GM18520 (cell line): ENCODE data around the gene SMYD3.

Experiments used
- ATAC-seq: cut with Tn5 transposase; IDR thresholded peaks from one replicate; pipeline ENCODE4 v1.9.1; 2021; ENCODE audit not compliant: unreplicated experiment

SMYD3 gene

DNA sequence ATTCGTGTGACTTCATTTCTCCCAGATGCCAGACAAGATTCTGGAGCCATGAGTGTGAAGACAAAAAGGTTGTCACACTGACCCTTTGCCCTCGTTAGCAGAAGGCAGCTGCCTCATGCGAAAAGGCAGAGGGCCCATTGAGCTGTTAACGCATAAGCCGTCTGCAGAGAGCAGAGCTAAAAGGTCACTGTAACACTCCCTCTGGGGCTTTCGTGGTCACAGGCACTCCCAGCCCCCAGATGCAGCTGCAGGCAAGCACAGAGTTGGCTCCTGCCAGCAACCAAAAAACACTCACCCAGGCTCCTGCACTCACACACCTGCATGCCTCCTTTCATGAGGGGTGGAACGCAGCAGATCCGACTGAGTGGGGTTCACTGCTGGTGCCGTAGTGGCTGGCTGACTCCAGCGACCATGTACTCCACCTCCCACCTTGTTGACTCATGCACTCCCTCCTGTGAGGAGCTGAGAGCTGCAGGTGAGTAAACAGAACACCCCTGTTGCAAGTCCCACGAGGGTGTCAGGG, 287.5 kb downstream of the SMYD3 start:
- ATAC-seq = no peak

DNA sequence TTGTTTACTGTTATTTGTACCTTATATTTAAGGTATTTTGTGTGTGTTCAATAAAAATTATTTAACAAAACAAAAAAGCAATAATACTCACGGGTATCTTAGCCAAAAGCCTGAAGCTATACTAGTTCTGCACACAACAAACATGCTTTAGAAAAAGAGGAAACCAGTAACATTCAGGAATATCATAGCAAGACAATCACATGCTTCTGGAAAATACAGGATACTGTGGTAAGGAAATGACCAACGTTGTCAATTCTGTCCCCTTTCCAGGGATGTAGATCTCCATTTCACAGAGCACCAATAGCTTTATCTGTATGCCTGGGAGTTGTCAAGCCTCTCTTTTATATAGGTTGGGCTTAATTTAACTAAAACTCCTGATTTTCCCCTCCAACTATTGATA, 288.4 kb downstream of the SMYD3 start:
- ATAC-seq = no peak

GRCh38 chr1:246216906-246217305, 290.2 kb downstream of the SMYD3 start:
- ATAC-seq = no peak

GRCh38 chr1:246215510-246215903, 291.6 kb downstream of the SMYD3 start:
- no peak for ATAC-seq

- peak; percentile 93 for ATAC-seq
Observed at GRCh38 chr1:246214708-246215509, 292.2 kb downstream of the SMYD3 start.

DNA sequence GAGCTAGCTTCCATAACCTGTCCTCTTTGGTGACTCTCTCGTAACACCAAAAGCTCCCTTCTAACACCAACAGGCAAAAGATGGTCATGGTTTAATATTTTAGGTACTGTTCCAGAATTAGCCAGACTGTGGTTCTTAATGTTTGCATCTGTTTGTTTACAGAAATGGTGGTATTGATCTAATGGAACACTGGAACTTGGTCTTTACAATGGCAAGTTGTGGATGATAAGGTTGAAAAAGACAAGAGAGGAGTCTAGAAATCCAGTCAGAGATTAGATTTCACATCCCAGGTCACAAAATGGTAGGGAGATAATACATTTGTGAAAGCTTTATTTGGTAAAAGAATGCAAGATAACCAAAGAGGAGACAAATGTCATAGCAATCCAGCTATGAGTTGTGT, 293.1 kb downstream of the SMYD3 start:
- no peak for ATAC-seq

- no peak for ATAC-seq
Observed at GRCh38 chr1:246213502-246213901, 293.6 kb downstream of the SMYD3 start.

DNA sequence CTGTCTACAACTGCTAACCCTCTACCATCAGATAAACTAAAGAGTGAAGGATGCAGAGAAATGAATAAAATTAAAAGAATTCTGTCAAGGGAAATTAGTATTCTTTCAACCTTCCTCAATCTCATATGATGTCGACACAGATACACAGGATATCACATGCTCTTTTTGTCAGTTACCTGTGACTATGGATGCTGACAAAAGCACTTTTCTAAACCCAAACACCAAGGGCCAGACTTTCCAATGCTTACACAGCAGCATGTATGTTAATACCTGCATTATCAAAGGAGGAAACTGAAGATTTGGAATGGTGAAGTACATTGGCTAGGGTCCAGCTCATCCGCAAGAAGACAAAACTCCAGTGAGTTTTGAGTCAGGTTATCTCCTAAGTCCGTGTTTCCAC, 294.0 kb downstream of the SMYD3 start:
- no peak for ATAC-seq

- no peak for ATAC-seq
Observed at GRCh38 chr1:246212013-246212412, 295.1 kb downstream of the SMYD3 start.

DNA sequence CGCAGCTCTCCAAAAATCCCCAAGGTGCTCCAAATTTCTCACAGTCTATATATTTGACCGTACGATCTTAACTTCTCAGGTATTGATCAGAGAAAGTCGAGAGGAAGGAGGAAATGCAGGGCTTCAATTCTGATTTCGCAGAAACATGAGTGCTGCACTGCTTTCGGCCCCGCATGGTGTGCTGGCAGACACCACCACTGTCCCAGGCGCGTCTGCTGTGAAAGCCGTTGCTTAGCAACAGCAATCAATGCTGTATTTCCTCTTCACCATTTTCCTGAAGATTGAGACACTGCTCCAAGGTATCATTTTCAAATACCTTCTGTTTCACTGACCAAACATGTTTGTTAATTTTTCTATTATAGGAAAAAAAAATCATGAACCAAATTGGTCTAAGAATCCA, 296.3 kb downstream of the SMYD3 start:
- ATAC-seq = no peak

- no peak for ATAC-seq
Observed at GRCh38 chr1:246208105-246208504, 299.0 kb downstream of the SMYD3 start.

DNA sequence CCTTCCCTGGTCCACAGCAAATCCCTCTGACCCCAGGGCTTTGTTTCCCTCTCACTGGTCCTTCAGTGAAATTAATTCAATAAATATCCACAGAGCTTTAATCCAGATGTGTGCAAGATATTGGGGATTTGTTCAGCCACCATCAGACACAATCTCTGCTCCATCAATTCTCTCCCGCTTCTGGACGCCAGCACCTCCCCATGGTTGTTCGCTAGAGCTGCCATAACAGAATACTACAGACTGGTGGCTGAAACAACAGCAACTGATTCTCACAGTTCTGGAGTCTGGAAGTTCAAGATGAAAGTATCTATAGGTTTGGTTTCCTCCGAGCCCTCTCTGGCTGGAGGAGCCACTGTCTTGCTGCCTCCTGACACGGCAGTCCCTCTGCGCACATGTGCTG, 303.9 kb downstream of the SMYD3 start:
- ATAC-seq = no peak

GRCh38 chr1:246200738-246201137, 306.3 kb downstream of the SMYD3 start:
- ATAC-seq = no peak

GRCh38 chr1:246200225-246200624, 306.9 kb downstream of the SMYD3 start:
- ATAC-seq = no peak

GRCh38 chr1:246199086-246199645, 307.9 kb downstream of the SMYD3 start:
- no peak for ATAC-seq

DNA sequence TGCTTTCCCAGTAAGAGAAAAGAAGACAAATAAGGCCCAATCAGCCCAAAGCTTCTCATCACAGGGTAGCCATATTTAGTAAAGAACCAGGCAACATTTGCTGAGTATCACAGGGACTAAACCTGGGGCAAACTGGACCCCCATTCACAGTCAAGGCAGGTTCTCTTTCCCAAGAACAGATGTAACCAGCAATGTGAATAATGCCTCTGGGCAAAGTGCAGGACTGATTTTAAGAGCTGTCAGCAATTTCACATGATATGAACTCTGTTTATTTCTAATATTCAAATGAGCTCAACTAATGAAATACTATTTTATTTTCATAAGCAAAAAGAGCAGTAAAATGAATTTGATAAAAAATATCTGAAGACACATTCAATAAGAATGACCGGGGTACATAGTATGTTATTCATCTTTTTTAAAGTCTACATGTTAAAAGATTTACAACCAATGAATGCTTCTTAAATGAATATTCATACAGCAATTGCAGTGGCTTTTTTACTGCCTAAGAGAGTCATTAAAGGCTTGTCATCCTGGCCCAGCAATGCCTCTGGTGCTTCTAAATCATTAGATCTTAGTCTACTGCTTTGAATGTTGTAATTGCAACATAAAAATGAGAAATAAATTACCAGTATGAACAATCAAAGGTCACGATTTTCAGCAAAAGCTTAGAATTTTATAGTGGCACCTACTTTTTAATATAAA, 308.8 kb downstream of the SMYD3 start:
- no peak for ATAC-seq

GRCh38 chr1:246197076-246197475, 310.0 kb downstream of the SMYD3 start:
- no peak for ATAC-seq

GRCh38 chr1:246195296-246195695, 311.8 kb downstream of the SMYD3 start:
- no peak for ATAC-seq

DNA sequence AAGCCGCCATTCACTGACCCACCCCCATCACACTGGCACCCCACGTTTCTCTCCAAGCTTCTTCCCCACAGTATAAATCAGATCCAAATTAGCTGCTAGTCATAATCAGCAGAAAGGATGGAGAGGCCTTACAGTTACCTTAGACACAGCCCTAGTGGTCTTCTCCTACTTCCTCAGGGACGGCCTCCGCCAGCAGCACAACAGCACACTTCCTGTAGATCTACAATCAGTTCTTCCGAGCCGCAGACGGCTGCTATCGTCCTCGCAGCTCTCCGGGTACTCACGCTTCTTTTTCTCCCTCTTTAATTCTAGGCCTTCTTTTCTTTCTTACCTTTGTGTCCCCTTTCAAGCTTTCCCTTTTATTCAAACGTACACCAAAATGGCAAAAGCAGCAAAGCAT, 313.5 kb downstream of the SMYD3 start:
- no peak for ATAC-seq

DNA sequence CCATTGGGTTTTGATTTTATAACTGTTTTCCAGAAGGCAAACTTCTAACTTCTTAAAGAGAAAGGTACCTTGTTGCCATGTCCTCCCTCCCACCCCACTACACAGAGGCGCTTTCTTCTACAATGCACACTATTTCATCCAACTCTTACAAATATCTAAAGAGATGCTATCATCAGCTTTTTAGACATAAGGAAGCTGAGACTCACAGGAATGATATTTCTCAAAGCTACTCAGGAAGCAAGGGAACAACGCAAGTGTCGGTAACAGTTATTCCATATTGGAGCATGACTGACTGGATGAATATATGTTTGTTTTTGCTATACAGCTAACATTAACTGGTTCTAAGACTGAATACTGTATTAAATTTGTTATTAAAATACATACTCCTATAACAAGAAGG, 318.0 kb downstream of the SMYD3 start:
- ATAC-seq = no peak

DNA sequence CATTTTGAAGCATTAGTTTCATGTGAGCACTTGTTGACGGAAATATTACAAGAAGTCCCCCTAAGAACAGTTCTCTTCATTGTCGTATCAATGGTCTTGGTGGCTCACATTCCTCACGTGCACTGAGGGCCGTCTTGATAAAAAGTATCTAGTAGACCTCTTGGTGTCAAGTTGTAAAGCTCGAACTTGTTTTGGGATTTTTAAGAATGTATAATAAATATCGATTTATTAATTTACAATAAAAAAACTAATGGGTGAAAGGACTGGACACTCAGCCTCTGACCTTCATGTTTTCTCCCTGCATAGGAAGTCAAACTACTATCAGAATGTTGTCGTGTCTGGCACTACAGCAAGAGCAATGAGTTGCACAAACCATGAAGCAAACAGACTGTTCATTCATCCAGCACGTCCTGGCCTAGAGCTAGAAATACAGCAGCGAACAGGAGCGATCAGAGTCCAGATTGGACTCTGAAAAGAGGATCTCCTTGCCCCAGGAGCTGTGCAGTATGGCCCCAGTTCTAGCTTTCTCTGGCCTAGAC, 319.2 kb downstream of the SMYD3 start:
- no peak for ATAC-seq

DNA sequence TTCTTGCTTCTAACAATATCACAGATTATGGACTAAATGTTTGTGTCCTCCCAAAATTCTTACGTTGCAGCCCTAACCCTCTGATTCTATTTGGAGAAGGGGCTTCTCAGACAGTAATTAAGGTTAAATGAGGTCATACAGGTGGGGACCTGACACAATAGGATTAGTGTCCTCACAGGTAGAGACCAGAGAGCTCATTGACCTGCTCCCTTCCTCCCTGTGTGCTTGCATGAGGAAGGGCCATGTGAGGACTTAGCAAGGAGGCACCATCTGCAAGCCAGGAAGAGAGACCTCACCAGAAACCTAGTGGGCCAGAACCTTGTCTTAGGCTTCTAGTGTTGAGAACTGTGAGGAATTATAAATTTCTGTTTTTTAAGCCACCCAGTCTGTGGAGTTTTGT, 322.6 kb downstream of the SMYD3 start:
- ATAC-seq = no peak
